Ishikawa (cell line): ENCODE measurements around the gene IFTAP.
A peak's percentile ranks its signal among the peaks of the same experiment; 100 is the strongest.

Source experiments
- CEBPB ChIP-seq: IDR thresholded peaks from 2 replicates; pipeline ENCODE4 v1.6.1; 2012
- CREB1 ChIP-seq: IDR thresholded peaks from 2 replicates; pipeline ENCODE4 v1.6.1; 2012; ENCODE audit warnings: low read depth
- EGR1 ChIP-seq: IDR thresholded peaks from 2 replicates; pipeline ENCODE4 v1.6.1; 2012
- EP300 ChIP-seq: IDR thresholded peaks from 2 replicates; pipeline ENCODE4 v1.6.1; 2012; ENCODE audit warnings: borderline replicate concordance
- FOXM1 ChIP-seq: IDR thresholded peaks from 2 replicates; pipeline ENCODE4 v1.6.1; 2012; ENCODE audit warnings: low read depth, borderline replicate concordance
- NFIC ChIP-seq: IDR thresholded peaks from 2 replicates; pipeline ENCODE4 v1.6.1; 2012
- RAD21 ChIP-seq: IDR thresholded peaks from 2 replicates; pipeline ENCODE4 v1.6.1; 2012; ENCODE audit warnings: low read depth
- TAF1 ChIP-seq: IDR thresholded peaks from 2 replicates; pipeline ENCODE4 v1.6.1; 2012; ENCODE audit warnings: low read depth, mild to moderate bottlenecking
- TCF12 ChIP-seq: IDR thresholded peaks from 2 replicates; pipeline ENCODE4 v1.6.1; 2012; ENCODE audit warnings: low read depth
- TEAD4 ChIP-seq: IDR thresholded peaks from 2 replicates; pipeline ENCODE4 v1.6.1; 2012
- YY1 ChIP-seq: IDR thresholded peaks from 2 replicates; pipeline ENCODE4 v1.6.1; 2012; ENCODE audit warnings: low read depth
- ZBTB7A ChIP-seq: IDR thresholded peaks from 2 replicates; pipeline ENCODE4 v1.6.1; 2012; ENCODE audit warnings: low read depth
- TF ChIP-seq, protein P1 (sequence below): IDR thresholded peaks from 2 replicates; pipeline ENCODE4 v1.6.1; 2012
- TF ChIP-seq, protein P2 (sequence below): IDR thresholded peaks from 2 replicates; pipeline ENCODE4 v1.6.1; 2012; ENCODE audit warnings: low read depth, mild to moderate bottlenecking
- TF ChIP-seq, protein P3 (sequence below): IDR thresholded peaks from 2 replicates; pipeline ENCODE4 v1.6.1; 2012

The IFTAP gene

DNA sequence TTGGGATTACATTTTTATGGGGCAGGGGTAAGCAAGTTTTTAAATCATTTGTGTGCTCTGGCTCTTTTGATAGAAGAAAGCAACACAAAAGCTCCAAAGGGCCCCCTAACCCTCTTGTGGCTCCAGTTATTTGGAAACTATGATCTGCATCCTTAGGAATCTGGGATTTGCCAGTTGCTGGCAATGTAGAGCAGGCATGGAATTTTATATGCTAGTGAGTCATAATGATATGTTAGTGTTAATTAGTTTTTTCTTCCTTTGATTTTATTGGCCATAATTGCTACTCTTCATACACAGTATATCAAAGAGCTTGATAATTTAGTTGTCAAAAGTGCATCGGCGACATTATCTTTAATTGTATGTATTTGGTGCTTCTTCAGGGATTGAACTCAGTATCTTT lies 16.4 kb upstream of the IFTAP start:
- TF ChIP-seq ZBTB7A (no peak), YY1 (no peak), TAF1 (no peak), CEBPB (no peak), CREB1 (no peak), EGR1 (no peak), TEAD4 (no peak), RAD21 (no peak), TCF12 (no peak), FOXM1 (no peak), EP300 (no peak)
- TF ChIP-seq, protein P1, sequence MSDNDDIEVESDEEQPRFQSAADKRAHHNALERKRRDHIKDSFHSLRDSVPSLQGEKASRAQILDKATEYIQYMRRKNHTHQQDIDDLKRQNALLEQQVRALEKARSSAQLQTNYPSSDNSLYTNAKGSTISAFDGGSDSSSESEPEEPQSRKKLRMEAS: no peak
- TF ChIP-seq, protein P2, sequence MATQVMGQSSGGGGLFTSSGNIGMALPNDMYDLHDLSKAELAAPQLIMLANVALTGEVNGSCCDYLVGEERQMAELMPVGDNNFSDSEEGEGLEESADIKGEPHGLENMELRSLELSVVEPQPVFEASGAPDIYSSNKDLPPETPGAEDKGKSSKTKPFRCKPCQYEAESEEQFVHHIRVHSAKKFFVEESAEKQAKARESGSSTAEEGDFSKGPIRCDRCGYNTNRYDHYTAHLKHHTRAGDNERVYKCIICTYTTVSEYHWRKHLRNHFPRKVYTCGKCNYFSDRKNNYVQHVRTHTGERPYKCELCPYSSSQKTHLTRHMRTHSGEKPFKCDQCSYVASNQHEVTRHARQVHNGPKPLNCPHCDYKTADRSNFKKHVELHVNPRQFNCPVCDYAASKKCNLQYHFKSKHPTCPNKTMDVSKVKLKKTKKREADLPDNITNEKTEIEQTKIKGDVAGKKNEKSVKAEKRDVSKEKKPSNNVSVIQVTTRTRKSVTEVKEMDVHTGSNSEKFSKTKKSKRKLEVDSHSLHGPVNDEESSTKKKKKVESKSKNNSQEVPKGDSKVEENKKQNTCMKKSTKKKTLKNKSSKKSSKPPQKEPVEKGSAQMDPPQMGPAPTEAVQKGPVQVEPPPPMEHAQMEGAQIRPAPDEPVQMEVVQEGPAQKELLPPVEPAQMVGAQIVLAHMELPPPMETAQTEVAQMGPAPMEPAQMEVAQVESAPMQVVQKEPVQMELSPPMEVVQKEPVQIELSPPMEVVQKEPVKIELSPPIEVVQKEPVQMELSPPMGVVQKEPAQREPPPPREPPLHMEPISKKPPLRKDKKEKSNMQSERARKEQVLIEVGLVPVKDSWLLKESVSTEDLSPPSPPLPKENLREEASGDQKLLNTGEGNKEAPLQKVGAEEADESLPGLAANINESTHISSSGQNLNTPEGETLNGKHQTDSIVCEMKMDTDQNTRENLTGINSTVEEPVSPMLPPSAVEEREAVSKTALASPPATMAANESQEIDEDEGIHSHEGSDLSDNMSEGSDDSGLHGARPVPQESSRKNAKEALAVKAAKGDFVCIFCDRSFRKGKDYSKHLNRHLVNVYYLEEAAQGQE: no peak

DNA sequence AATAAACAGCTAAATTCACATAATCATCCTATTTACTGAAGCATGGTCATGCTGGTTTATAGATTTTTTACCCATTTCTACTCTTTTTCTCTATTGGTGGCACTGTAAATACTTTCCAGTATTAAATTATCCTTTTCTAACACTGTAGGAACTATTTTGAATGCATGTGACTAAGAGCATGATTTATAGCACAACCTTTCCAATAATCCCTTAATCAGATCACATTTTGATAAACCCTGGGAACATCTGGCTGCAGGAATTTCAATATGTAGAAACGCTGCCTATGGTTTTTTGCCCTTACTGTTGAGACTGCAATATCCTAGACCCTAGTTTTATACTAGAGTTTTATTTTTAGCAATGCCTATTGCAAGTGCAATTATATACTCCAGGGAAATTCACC lies 15.8 kb upstream of the IFTAP start:
- TF ChIP-seq FOXM1 (no peak), EGR1 (no peak), CEBPB (no peak), EP300 (no peak), NFIC (no peak), CREB1 (no peak), RAD21 (no peak), TEAD4 (no peak)
- TF ChIP-seq, protein P1: no peak
- TF ChIP-seq, protein P3, sequence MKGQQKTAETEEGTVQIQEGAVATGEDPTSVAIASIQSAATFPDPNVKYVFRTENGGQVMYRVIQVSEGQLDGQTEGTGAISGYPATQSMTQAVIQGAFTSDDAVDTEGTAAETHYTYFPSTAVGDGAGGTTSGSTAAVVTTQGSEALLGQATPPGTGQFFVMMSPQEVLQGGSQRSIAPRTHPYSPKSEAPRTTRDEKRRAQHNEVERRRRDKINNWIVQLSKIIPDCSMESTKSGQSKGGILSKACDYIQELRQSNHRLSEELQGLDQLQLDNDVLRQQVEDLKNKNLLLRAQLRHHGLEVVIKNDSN: no peak

DNA sequence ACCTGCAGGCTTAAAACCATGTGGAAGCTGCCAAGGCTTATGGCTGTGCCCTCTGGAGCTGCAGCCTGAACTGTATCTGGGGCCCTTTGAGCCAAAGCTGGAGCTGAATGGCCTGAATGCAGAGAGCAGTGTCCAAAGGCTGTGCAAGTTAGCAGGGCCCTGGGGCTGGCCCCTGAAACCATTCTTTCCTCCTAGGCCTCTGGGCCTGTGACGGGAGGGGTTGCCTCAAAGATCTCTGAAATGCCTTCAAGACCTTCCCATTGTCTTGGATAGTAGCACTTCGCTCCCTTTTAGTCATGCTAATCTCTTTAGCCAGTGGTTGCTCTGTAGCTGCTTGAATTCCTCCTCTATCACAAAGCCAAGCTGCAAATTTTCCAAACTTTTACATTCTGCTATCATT lies 12.8 kb upstream of the IFTAP start:
- TF ChIP-seq CREB1 (no peak), FOXM1 (no peak)

DNA sequence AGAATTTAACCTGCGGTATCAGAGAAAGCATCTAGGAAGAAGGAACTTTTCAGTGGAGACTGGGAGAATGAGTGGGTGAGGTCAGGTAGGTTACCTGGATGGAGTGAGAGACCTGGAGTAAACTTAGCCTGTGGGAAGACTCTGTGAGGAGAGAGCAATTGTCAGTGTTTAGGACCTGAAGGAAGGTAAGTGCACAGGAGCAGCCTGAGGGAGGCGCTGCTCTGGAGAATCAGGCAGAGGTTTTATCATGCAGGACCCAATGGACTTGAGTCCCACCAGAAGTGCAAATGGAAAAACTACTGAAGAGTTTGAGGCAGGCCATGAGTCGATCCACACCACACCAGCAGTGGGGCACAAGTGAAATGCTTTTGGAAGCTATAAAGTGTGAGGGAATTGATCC lies 10.6 kb upstream of the IFTAP start:
- TF ChIP-seq EP300: no peak
- TF ChIP-seq, protein P3: no peak
- no peak for TF ChIP-seq CREB1
- no peak for TF ChIP-seq YY1
- no peak for TF ChIP-seq TAF1
- TF ChIP-seq TEAD4: no peak
- TF ChIP-seq FOXM1: no peak
- no peak for TF ChIP-seq NFIC
- TF ChIP-seq CEBPB: no peak

DNA sequence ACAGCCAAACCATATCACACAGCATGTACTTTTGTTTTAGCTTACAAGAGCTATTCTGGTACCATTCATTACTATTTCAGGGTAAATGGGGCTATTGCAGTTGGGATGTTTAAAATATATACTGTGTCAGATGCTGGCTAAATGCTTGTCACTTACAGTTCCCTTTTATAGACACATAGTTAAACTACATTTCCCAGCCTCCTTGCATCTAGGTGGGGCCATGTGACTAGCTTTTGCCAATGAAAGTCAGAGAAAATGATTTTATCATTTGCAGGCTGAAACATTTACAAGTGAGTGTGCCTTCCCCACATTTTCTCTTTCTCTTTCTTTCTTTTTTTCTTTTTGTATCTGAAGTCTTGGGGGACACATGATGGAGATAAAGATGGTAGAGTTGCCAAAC lies 7.8 kb upstream of the IFTAP start:
- TF ChIP-seq NFIC: no peak
- TF ChIP-seq, protein P3: peak; percentile 87

DNA sequence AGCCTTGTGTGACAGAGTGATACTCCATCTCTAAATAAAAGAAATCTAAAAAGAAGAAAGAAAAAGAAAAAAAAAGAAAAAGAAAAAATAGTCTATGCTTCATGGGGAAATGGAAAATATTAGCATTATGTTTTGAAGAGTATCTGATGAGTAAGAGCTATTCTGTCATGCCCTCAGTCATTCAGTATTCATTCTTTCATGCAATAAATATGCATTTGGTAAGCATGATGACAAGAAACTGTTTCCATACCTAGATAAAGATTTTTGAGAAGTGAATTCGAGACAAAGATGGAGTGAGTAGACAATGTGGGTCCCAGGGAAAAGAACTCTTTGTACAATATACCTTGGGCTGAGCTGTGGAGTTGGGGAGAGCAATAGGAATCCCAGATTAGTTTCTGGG lies 6.2 kb upstream of the IFTAP start:
- TF ChIP-seq, protein P1: no peak
- TF ChIP-seq EP300: no peak
- TF ChIP-seq CREB1: no peak
- TF ChIP-seq TEAD4: no peak
- no peak for TF ChIP-seq ZBTB7A
- TF ChIP-seq TAF1: no peak
- TF ChIP-seq, protein P2: no peak
- no peak for TF ChIP-seq EGR1
- TF ChIP-seq, protein P3: no peak
- no peak for TF ChIP-seq FOXM1
- no peak for TF ChIP-seq YY1
- no peak for TF ChIP-seq CEBPB
- no peak for TF ChIP-seq NFIC
- TF ChIP-seq TCF12: no peak
- TF ChIP-seq RAD21: no peak
